ENCODE data around the gene SLC7A6OS.

The SLC7A6OS gene

DNA sequence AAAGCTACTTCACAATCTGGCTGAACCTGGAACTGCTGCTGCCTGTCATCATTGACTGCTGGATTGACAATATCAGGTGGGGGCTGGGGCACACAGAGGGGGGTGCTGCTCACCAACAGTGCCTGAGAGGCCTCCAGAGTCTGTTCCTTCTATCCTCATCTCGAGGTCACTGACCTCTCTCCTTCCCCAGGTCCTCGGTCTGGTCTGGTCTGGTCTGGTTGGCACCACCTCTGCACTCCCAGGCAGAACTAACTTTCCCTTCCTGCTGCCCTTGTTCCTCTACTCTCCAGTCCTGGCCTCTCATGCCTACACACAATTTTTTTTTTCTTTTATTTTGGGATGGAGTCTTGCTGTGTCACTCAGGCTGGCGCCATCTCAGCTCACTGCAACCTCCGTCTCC lies 61.4 kb downstream of the SLC7A6OS start:
- DNase-seq = no peak
